Measurements from ENCODE around the gene CAMK1D. TPM values are rescaled to one million over a fixed set of nuclear protein-coding genes. Genes with fewer than 3 reads are reported as not detected.

The CAMK1D gene
- total RNA-seq, 1 donor from 2014 or later = 6.5 TPM

DNA sequence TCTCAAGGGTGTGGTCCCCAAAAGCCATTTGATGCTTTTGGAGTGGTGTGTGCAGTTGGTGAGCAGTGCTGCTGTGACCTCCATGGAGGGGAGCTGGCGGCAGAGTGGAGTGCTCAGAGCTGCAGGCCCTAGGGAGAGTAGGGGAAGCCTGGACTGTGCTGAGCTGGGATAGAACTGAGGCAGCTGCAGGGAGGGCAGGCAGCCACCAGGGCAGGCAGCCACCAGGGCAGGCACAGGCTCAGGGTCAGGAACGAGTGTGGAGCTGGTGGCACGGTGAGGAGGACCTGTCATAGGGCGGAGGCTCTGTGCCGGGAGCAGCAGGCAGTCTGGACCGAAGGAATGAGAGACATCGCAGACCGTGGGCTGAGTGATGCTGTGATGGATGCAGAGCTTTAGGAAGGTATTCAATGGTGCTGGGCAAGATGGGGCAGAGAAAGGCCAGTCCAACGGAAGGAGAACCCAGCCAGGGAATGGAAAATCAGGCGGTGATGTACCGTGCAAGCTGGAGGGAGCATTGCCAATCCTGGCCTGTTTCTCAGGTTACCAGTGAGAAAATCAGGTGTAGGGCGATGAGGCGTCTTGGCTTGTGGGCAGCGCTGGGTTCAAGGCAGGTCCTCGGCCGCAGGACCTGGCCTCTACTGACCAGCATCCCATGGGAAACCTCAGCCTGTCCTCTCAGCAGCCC is 152.6 kb downstream of the CAMK1D start:
- no peaks in the 10 kb centered on the region for H3K27me3 Mint-ChIP-seq (ENCODE audit: low read depth)
- peaks cover 4% of the 10 kb centered on the region for H3K9me3 Mint-ChIP-seq
- H3K27ac Mint-ChIP-seq (ENCODE audit: unreplicated experiment) = no peak overlapping the region
- no peaks in the 10 kb centered on the region for H3K36me3 Mint-ChIP-seq (ENCODE audit: low read depth)
- no peak for DNase-seq (ENCODE audit: low read depth, low spot score)
- peaks cover 26% of the 10 kb centered on the region for H3K4me1 Mint-ChIP-seq
- TF ChIP-seq, protein P1, sequence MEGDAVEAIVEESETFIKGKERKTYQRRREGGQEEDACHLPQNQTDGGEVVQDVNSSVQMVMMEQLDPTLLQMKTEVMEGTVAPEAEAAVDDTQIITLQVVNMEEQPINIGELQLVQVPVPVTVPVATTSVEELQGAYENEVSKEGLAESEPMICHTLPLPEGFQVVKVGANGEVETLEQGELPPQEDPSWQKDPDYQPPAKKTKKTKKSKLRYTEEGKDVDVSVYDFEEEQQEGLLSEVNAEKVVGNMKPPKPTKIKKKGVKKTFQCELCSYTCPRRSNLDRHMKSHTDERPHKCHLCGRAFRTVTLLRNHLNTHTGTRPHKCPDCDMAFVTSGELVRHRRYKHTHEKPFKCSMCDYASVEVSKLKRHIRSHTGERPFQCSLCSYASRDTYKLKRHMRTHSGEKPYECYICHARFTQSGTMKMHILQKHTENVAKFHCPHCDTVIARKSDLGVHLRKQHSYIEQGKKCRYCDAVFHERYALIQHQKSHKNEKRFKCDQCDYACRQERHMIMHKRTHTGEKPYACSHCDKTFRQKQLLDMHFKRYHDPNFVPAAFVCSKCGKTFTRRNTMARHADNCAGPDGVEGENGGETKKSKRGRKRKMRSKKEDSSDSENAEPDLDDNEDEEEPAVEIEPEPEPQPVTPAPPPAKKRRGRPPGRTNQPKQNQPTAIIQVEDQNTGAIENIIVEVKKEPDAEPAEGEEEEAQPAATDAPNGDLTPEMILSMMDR (conservative IDR thresholded peaks at IDR 0.05) = no peak
- H3K4me3 Mint-ChIP-seq = no peak overlapping the region

DNA sequence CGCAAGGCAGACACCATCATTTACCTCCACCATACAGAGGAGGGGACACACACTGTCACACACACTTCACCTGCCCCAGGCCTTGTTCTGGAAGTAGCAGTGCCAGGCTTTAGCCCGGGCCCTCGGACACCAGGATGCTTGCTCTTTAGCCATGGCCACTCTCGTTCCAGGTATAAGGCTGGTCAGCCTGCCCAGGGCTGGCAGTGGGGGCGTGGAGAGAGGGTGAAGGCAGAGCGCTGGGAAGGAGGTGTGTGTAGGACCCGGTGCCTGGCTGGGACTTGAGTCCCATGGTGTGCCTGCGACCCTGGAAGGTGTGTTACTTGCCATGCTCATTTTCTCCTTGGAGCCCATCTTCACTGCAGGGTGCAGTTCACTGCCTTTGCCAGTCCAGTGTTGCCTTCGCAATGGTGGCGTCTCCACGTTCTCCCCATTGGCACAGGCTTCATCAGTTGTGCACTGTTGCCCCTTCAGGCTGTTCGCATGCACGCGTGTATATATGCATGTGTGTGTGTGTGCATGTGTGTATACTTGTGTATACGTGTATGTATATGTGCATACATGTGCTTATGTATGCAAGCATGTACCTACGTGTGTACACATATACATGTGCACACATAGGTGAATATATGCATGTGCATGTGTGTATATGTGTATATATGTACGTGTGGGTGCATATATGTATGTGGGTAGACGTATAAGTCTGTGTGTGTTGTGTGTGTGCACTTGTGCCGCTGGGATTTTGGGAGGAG is 153.4 kb downstream of the CAMK1D start:
- TF ChIP-seq, protein P1 (conservative IDR thresholded peaks at IDR 0.05) = no peak
- DNase-seq (ENCODE audit: low read depth, low spot score) = no peak
- H3K9me3 Mint-ChIP-seq = peaks cover under 1% of the 10 kb centered on the region
- H3K27me3 Mint-ChIP-seq (ENCODE audit: low read depth) = no peaks in the 10 kb centered on the region
- H3K27ac Mint-ChIP-seq (ENCODE audit: unreplicated experiment) = no peak overlapping the region
- peaks cover 28% of the 10 kb centered on the region for H3K4me1 Mint-ChIP-seq
- no peaks in the 10 kb centered on the region for H3K36me3 Mint-ChIP-seq (ENCODE audit: low read depth)
- no peak overlapping the region for H3K4me3 Mint-ChIP-seq

DNA sequence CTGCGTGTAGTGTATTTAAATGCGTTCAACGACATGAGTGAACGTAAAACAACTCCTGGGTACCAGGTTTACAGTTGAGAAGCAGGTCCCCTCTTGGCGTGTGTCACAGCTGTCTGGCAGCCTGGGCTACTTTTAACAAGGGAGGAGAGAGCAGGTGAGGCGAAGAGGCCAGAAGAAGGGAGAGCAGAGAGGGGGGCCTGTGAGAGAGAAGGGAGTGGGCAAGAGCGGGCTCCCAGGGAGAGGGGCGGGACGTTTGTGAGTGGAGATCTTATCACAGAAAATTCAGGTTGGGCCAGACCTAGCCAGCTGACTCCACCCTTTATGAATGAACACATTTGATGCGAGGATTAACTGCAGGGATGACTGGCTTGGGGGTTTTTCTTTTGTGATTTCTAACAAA is 154.0 kb downstream of the CAMK1D start:
- no peak for DNase-seq (ENCODE audit: low read depth, low spot score)
- Mint-ChIP-seq H3K9me3 (no peaks in the 10 kb centered on the region), H3K4me1 (peaks cover 23% of the 10 kb centered on the region), H3K36me3 (ENCODE audit: low read depth) (no peaks in the 10 kb centered on the region), H3K27ac (ENCODE audit: unreplicated experiment) (no peak overlapping the region), H3K4me3 (no peak overlapping the region), H3K27me3 (ENCODE audit: low read depth) (no peaks in the 10 kb centered on the region)
- TF ChIP-seq, protein P1 (conservative IDR thresholded peaks at IDR 0.05) = no peak

DNA sequence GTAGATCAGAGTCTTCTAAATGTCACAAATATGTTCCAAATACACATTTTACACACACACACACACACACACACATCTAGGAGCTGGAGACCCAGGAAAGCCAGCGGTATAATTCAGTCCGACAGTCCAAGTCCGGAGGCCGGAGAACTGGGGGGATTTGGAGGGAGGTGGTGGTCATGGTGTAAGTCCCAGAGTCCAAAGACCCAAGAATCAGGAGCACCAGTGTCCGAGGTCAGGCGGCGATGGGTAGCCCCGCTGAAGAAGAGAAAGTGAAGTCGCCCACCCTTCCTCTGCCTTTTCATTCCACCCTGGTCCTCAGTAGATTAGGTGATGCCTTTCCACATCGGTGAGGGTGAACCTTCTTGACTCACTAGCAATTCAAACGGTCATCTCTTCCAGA is 154.8 kb downstream of the CAMK1D start:
- Mint-ChIP-seq H3K4me1 (peaks cover 23% of the 10 kb centered on the region), H3K36me3 (ENCODE audit: low read depth) (peaks cover 3% of the 10 kb centered on the region), H3K27me3 (ENCODE audit: low read depth) (no peaks in the 10 kb centered on the region), H3K9me3 (no peaks in the 10 kb centered on the region), H3K4me3 (no peak overlapping the region), H3K27ac (ENCODE audit: unreplicated experiment) (no peak overlapping the region)
- TF ChIP-seq, protein P1 (conservative IDR thresholded peaks at IDR 0.05) = no peak
- no peak for DNase-seq (ENCODE audit: low read depth, low spot score)

DNA sequence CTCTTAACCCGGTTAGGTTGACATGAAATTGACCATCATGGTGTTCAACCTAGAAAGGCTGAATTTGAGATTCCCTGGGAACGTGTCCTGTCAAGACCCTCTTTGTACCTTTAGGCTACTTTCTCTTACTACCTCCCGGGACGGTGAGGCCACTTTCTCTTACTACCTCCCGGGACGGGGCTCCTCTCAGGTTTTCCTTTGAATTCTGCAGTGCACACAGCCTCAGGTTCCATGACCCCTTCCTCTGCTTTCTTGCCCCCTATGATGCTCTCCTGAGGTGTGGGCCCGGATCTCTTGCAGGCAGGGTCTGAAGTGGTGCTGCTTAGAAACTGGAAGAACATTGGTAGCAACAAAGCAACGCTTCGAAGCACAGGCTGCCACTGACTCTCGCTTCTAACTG is 155.3 kb downstream of the CAMK1D start:
- peaks cover 19% of the 10 kb centered on the region for H3K4me1 Mint-ChIP-seq
- DNase-seq (ENCODE audit: low read depth, low spot score) = no peak
- no peak overlapping the region for H3K27ac Mint-ChIP-seq (ENCODE audit: unreplicated experiment)
- no peaks in the 10 kb centered on the region for H3K9me3 Mint-ChIP-seq
- H3K4me3 Mint-ChIP-seq = no peak overlapping the region
- peaks cover 3% of the 10 kb centered on the region for H3K36me3 Mint-ChIP-seq (ENCODE audit: low read depth)
- H3K27me3 Mint-ChIP-seq (ENCODE audit: low read depth) = no peaks in the 10 kb centered on the region
- TF ChIP-seq, protein P1 (conservative IDR thresholded peaks at IDR 0.05) = no peak

All from neural crest cell (in vitro differentiated cells).